Measurements from ENCODE around the gene MNT. TPM values are rescaled to one million over a fixed set of nuclear protein-coding genes. Genes with fewer than 3 reads are reported as not detected.

MNT gene
- total RNA-seq, 3 donors from 2014 or later (not counting 1 experiment from before 2014, with no cell fraction given) = 72.3 to 108 (median 77.6) TPM

DNA sequence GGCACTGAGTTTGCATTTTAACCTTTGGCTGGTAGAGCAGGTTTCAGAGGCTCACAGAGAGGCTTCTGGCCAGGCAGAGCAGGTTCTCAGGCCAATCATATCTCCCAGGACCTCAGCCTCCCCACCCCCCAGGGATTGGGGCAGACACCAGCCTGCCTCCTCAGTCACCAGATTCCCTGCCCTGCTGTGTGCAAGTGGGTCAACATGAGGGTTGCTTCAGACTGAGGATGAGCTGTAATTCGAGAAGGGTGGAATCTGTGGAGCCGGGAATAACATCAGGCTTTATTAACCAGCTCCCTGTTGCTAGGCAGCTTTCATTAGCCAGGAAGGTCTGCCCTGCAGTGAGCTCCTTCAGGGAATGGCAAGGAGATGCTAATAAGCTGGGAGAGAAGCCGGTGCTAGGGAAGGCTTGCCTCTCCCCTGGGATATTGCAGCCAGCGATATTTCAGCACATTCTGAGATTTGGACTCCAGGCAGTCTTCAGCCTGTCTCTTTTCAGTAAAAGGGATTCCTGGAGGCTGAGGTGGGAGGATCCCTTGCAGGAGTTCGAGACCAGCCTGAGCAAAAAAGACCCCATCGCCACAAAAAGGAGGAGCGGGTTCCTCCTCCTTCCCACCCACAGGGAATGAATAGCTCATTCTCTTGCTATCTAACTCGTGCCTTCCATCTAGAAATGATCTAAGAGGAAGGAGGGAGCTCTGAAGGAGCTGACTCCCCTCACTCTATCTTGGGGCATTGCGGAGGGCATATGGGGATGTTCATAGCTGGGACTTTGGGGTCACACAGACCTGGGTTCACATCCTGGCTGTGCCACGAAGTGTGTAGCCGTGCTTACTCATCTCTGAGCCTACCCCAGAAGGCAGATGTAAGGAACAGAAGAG is 52.8 kb downstream of the MNT start:
- Histone ChIP-seq H3K4me1 (ENCODE audit: control insufficient read depth, insufficient read depth, low read length) (peaks cover 3% of the 10 kb centered on the region), H3K36me3 (ENCODE audit: control insufficient read depth, insufficient read depth, low read length) (no peaks in the 10 kb centered on the region), H3K27me3 (ENCODE audit: control insufficient read depth, insufficient read depth, low read length) (no peaks in the 10 kb centered on the region), H3K4me3 (ENCODE audit: low read length) (no peak overlapping the region), H3K27ac (ENCODE audit: low read length) (no peak overlapping the region), H3K9me3 (ENCODE audit: control insufficient read depth, insufficient read depth, low read length) (no peaks in the 10 kb centered on the region)
- no peak for TF ChIP-seq CTCF (IDR thresholded peaks at IDR 0.05)
- peaks cover 0 to 3% of the 10 kb centered on the region in 2 donors for H3K4me1 Mint-ChIP-seq
- H3K9me3 Mint-ChIP-seq = no peaks in the 10 kb centered on the region
- no peak overlapping the region for H3K27ac Mint-ChIP-seq
- H3K4me3 Mint-ChIP-seq = no peak overlapping the region
- ATAC-seq (no peak), DNase-seq (no peak)
- H3K27me3 Mint-ChIP-seq (ENCODE audit: low read depth in 2 of 2) = no peaks in the 10 kb centered on the region
- H3K36me3 Mint-ChIP-seq = no peaks in the 10 kb centered on the region
- 90% methylated on average over 9 of the region's 11 CpGs for WGBS (ENCODE audit: insufficient coverage)
- intact Hi-C loops (cut with micrococcal nuclease) = no loop called here

- no peak overlapping the region for H3K27ac Mint-ChIP-seq
- Histone ChIP-seq H3K9me3 (ENCODE audit: control insufficient read depth, insufficient read depth, low read length) (no peaks in the 10 kb centered on the region), H3K27me3 (ENCODE audit: control insufficient read depth, insufficient read depth, low read length) (no peaks in the 10 kb centered on the region), H3K4me1 (ENCODE audit: control insufficient read depth, insufficient read depth, low read length) (no peaks in the 10 kb centered on the region), H3K27ac (ENCODE audit: low read length) (no peak overlapping the region), H3K4me3 (ENCODE audit: low read length) (no peak overlapping the region), H3K36me3 (ENCODE audit: control insufficient read depth, insufficient read depth, low read length) (no peaks in the 10 kb centered on the region)
- H3K36me3 Mint-ChIP-seq = no peaks in the 10 kb centered on the region
- no peak for DNase-seq
- intact Hi-C loops (cut with micrococcal nuclease) = no loop called here
- WGBS (ENCODE audit: insufficient coverage) = 93% methylated on average over 8 of the region's 8 CpGs
- no peak for ATAC-seq
- TF ChIP-seq CTCF (IDR thresholded peaks at IDR 0.05) = no peak
- H3K4me1 Mint-ChIP-seq = no peaks in the 10 kb centered on the region
- no peaks in the 10 kb centered on the region for H3K27me3 Mint-ChIP-seq (ENCODE audit: low read depth in 2 of 2)
- no peaks in the 10 kb centered on the region for H3K9me3 Mint-ChIP-seq
- no peak overlapping the region for H3K4me3 Mint-ChIP-seq
These were observed 54.4 kb downstream of the MNT start for GRCh38 chr17:2346475-2346874.

GRCh38 chr17:2344528-2344927 is 56.3 kb downstream of the MNT start:
- H3K27me3 ChIP-seq (ENCODE audit: control insufficient read depth, insufficient read depth, low read length) = no peaks in the 10 kb centered on the region
- no peak overlapping the region for H3K27ac ChIP-seq (ENCODE audit: low read length)
- no peak overlapping the region for H3K4me3 Mint-ChIP-seq
- no peaks in the 10 kb centered on the region for H3K36me3 Mint-ChIP-seq
- 98% methylated on average over 9 of the region's 10 CpGs for WGBS (ENCODE audit: insufficient coverage)
- DNase-seq = no peak
- H3K27ac Mint-ChIP-seq = no peak overlapping the region
- intact Hi-C loops (cut with micrococcal nuclease) = no loop called here
- no peaks in the 10 kb centered on the region for H3K9me3 ChIP-seq (ENCODE audit: control insufficient read depth, insufficient read depth, low read length)
- no peak overlapping the region for H3K4me3 ChIP-seq (ENCODE audit: low read length)
- no peaks in the 10 kb centered on the region for H3K4me1 ChIP-seq (ENCODE audit: control insufficient read depth, insufficient read depth, low read length)
- H3K4me1 Mint-ChIP-seq = no peaks in the 10 kb centered on the region
- no peak for ATAC-seq
- no peaks in the 10 kb centered on the region for H3K27me3 Mint-ChIP-seq (ENCODE audit: low read depth in 2 of 2)
- H3K36me3 ChIP-seq (ENCODE audit: control insufficient read depth, insufficient read depth, low read length) = no peaks in the 10 kb centered on the region
- H3K9me3 Mint-ChIP-seq = no peaks in the 10 kb centered on the region
- no peak for TF ChIP-seq CTCF (IDR thresholded peaks at IDR 0.05)

All from natural killer cell (primary cell).